DMS114 treated with DMSO at 0.1 percent for 48 hours (cell line): Measurements from ENCODE around the gene SLC22A2.
"Not testable (repeated sequence)": the region's sequence is repeated elsewhere in the genome, so short reads cannot be mapped to it uniquely, and the experiment has no call there.

Experiments
- DNase-seq: peaks from one replicate; lab custom pipeline; 2025; ENCODE audit not compliant: unreplicated experiment; lab: John Stamatoyannopoulos, UW

The SLC22A2 gene

GRCh38 chr6:160258346-160259142 lies at the start of gene SLC22A2:
TSS of gene SLC22A2 (minus strand) at chr6:160258821. CDS start at chr6:160258757, 64 bp downstream.
- no peak for DNase-seq

- DNase-seq = no peak
Observed at GRCh38 chr6:160305926-160306713, 47.5 kb upstream of the SLC22A2 start.

DNA sequence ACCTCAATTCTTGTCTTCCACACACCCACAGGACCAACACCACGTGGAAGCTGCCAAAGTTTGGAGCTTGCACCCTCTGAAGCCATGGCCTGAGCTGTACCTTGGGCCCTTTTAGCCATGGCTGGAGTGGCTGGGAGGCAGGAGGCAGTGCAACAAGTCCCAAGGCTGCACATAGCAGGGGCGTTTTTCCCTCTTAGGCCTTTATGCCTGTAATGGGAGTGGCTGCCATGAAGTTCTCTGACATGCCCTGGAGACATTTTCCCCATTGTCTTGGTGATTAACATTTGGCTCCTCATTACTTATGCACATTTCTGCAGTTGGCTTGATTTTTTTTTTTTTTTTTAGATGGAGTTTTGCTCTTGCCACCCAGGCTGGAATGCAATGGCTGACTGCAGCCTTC lies 45.2 kb upstream of the SLC22A2 start:
- no peak for DNase-seq

DNA sequence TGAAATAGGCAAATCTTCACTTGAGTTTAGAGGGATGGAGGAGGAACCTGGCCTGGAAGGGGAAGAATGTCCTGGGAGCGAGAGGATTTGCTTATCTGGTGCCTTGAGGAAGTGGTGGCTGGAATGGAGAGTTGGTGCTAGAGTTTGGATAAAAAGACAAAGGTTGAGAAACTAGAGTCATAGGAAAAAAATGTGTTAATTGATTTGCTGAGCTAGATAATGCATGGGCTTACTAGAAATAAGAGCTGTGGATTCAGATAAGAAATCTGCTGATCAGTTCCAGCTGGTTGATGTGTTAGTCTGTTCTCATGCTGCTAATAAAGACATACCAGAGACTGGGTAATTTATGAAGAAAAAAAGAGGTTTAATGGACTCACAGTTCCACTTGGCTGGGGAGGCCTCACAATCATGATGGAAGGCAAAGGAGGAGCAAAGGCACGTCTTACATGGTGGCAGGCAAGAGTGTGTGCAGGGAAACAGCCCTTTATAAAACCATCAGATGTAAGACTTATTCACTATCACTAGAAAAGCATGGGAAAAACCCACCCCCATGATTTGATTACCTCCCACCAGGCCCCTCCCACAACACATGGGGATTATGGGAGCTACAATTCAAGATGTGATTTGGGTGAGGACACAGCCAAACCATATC lies 43.9 kb upstream of the SLC22A2 start:
- DNase-seq = not testable (repeated sequence)

DNA sequence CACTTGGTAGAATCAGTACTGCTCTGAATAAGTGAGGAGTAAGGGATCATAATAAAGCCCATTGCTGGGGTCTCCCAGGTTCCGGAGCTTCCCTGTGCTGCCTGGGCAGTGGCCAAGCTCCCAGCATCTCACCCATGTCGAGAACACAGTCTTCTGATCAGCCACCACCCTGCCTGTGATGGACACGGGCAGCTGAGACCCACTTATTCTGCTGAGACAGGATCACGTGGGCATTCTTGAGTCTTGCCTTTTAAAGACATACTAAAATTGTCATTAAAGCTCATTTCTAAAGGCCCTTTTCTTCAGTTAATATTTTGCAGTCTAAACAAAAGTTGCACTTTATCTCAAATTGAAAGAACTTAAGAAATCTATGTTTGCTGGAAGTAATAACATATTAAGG lies 42.7 kb upstream of the SLC22A2 start:
- DNase-seq = no peak

GRCh38 chr6:160300076-160300695 lies 41.6 kb upstream of the SLC22A2 start:
- DNase-seq = no peak

GRCh38 chr6:160299559-160299958 lies 40.9 kb upstream of the SLC22A2 start:
- DNase-seq = no peak

DNA sequence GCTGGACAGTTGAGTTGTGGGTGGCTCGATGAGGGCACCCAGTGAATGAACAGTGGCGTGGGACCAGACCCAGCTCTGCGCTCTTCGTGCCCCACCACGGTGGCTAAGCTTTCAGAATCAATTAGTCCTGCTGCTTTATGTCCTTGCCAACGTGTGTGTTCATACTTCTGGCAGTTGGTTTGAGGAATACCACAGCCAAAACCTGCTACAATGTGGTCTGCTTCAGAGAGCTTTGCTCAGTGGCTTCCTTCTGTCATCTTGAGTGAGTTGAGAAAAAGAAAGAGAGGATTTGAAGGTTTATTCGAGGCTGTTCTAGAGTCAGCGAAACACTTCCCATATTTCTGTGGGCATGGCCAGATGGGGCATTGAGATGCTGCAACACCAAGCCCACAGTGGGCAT lies 39.5 kb upstream of the SLC22A2 start:
- no peak for DNase-seq

DNA sequence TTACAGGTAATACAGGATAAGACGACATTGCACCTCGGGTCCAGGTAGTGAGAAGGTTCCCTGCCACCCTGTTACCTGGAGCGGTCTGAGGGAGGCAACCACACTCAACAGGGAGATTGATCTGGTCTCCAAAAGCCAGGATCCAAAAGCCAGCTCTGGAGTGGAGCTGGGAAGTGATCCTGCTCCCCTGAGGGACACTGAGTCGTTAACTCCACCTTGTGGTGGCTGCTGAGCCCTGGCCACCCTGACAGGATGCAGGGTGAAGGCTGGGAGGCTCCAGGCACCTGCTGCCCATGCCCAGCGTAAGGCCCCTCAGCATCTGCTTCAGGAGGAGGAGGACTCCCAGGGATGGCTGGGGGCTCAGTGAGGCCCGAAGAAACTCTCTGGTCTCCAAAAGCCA lies 38.7 kb upstream of the SLC22A2 start:
- no peak for DNase-seq

- no peak for DNase-seq
Observed at GRCh38 chr6:160293844-160294243, 35.2 kb upstream of the SLC22A2 start.

DNA sequence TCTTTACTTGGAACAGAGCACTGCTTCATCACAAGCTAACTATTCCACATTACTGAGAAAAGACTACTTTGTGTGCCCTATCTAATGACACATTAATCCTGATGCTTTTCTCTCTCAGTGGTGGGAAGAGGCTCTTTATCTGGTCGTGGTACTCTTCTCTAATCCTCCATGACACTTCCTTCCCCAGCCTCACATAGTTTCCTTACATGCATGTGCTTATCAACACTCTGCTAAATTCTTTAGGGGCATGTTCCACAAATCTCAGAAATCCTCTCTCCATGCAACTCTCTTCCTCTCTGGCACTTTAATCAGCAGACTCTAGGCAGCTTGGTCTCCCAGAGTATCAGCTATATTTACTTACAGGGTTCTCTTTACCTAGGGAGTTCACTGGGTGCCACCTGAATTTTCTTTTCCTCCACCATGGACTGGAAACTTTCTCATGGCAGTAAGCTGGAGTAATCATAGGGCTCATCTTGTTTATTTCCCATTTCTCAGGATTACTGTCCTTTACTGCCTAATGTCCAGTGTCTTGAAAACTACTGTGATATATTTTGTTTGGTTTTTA lies 27.0 kb upstream of the SLC22A2 start:
- DNase-seq = no peak

DNA sequence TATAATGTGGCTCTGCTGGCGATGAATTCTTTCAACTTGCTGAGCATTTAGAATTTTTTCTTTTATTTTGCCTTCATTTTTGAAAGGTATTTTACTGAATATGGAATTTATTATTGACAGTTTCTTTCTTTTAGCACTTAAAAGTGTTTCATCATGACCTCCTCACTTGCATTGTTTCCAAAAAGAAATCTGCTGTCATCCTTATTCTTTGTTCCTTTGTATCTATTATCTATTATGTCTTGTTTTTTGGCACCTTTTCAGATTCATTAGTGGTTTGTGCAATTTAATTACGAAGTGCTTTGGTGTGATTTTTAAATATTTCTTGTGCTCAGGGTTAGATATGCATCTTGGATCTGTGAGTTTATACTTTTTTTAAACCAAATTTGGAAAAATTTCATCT lies 26.0 kb upstream of the SLC22A2 start:
- no peak for DNase-seq

DNA sequence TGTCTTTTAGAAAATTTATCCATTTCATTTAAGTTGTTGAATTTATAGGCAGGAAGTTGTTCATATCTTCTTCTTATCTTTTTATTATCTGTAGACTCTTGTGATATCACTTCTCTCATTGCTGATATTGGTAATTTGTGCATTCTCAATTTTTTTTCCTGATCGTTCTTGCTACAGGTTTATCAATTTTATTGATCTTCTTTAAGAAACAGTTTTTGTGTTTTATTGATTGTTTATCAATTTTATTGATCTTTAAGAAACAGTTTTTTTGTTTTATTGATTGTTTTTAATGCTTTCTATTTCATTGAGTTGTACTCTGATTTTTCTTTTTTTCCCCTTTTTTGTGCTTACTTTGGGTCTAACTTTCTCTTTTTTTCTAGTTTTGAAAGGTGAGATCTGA lies 23.8 kb upstream of the SLC22A2 start:
- no peak for DNase-seq

GRCh38 chr6:160279850-160280249 lies 21.2 kb upstream of the SLC22A2 start:
- no peak for DNase-seq

- DNase-seq = no peak
Observed at GRCh38 chr6:160278786-160279310, 20.2 kb upstream of the SLC22A2 start.

DNA sequence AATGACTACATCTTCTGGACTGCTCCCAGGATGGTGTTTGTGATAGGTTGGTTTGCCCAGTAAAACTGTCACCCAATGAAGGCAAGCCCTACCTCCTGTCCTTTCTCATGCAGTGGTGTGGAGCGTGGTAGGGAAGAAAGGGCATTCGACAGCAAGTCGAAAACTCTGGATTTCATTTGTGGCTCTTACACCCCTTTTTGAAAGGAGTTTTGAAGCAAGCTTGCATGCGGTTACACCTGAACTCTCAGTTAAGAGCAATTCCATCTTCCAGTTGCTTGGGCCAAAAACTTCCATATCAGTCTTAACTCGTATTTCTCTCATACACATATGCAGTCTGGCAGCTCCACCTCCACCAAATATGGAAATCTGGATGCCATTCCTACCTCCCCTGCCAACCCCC lies 19.7 kb upstream of the SLC22A2 start:
- DNase-seq = no peak

- DNase-seq = no peak
Observed at GRCh38 chr6:160277546-160277945, 18.9 kb upstream of the SLC22A2 start.

DNA sequence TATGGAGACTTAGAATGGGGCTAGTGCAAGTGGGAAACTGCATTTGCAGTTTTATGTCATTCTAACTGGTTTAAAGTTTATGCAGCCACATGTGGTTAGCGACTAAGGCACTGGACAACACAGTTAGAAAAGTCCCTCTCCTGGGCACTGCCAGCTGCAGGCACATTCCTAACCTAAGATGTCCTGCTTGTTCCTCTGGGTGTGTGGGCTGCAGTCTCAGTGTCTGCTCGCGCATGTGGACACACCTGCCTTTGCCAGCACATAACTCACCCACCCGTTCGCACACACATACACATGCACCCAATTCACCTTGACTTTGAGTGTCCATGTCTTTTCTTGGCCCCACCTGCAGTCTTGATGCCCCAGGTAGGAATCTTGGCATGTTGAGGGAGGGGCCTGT lies 18.5 kb upstream of the SLC22A2 start:
- DNase-seq = no peak

GRCh38 chr6:160276126-160276525 lies 17.5 kb upstream of the SLC22A2 start:
- DNase-seq = no peak

DNA sequence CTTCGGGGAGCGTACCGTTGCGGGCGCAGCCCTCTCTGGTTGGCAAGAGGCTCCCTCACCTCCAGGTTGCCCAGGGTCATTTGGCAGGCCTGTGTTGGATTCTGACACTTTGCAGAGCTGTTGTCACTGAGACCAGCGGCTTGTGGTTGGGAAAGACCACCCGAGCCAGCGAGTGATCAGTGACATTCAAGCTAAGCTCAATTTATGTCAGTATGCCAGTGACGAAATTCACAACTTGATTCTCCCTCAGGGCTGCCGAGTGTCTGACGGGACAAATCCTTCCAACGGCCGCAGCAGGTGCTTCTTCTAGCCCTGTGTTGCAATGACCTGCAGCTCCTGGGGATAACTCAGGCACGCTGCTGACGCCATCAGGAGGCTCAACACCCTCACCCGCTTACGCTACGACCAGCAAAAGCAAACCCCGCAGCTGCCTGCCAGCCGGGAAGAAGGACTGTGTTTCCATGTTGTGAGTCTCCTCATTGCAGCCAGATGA lies 16.9 kb upstream of the SLC22A2 start:
- DNase-seq = no peak
